ENCODE measurements around the gene HILPDA.

Gene HILPDA

GRCh38 chr7:128443831-128444600 lies 11.7 kb upstream of the HILPDA start:
- H3K4me3 ChIP-seq (ENCODE audit: low read length), result no peak overlapping the region
- no peak for DNase-seq (ENCODE audit: low read depth)
- TF ChIP-seq CTCF (conservative IDR thresholded peaks at IDR 0.05; ENCODE audit: low read depth, low read length), result no peak

GRCh38 chr7:128446306-128446705 lies 9.4 kb upstream of the HILPDA start:
- no peak for DNase-seq (ENCODE audit: low read depth)
- no peak for TF ChIP-seq CTCF (conservative IDR thresholded peaks at IDR 0.05; ENCODE audit: low read depth, low read length)
- H3K4me3 ChIP-seq (ENCODE audit: low read length), result no peak overlapping the region

- TF ChIP-seq CTCF (conservative IDR thresholded peaks at IDR 0.05; ENCODE audit: low read depth, low read length), result no peak
- no peak for DNase-seq (ENCODE audit: low read depth)
- no peak overlapping the region for H3K4me3 ChIP-seq (ENCODE audit: low read length)
Observed at GRCh38 chr7:128447941-128448564, 7.6 kb upstream of the HILPDA start.

- TF ChIP-seq CTCF (conservative IDR thresholded peaks at IDR 0.05; ENCODE audit: low read depth, low read length), result no peak
- no peak for DNase-seq (ENCODE audit: low read depth)
- H3K4me3 ChIP-seq (ENCODE audit: low read length), result no peak overlapping the region
Observed at GRCh38 chr7:128448751-128449302, 6.9 kb upstream of the HILPDA start.

- no peak for DNase-seq (ENCODE audit: low read depth)
- no peak overlapping the region for H3K4me3 ChIP-seq (ENCODE audit: low read length)
- no peak for TF ChIP-seq CTCF (conservative IDR thresholded peaks at IDR 0.05; ENCODE audit: low read depth, low read length)
Observed at GRCh38 chr7:128450409-128450808, 5.3 kb upstream of the HILPDA start.

GRCh38 chr7:128450913-128451312 lies 4.8 kb upstream of the HILPDA start:
- no peak overlapping the region for H3K4me3 ChIP-seq (ENCODE audit: low read length)
- TF ChIP-seq CTCF (conservative IDR thresholded peaks at IDR 0.05; ENCODE audit: low read depth, low read length), result no peak
- DNase-seq (ENCODE audit: low read depth), result no peak

GRCh38 chr7:128452552-128452951 lies 3.1 kb upstream of the HILPDA start:
- H3K4me3 ChIP-seq (ENCODE audit: low read length), result no peak overlapping the region
- TF ChIP-seq CTCF (conservative IDR thresholded peaks at IDR 0.05; ENCODE audit: low read depth, low read length), result no peak
- DNase-seq (ENCODE audit: low read depth), result no peak
